AG04449 (cell line): ENCODE measurements around the gene FNDC3A.

Source experiments
- CTCF ChIA-PET: fragments of 350-600 bp; formaldehyde crosslinking; extraction: SDS; loops from one replicate; lab custom pipeline; 2021; ENCODE audit warnings: antibody characterized with exemption; lab: Yijun Ruan, JAX
- POLR2A ChIA-PET: fragments of 400-600, 350-600 bp; formaldehyde crosslinking; extraction: SDS; loops from one replicate; lab custom pipeline; 2020; ENCODE audit warnings: antibody characterized with exemption, inconsistent platforms; lab: Yijun Ruan, JAX
- DNase-seq: peaks from one replicate; pipeline ENCODE4 v3.0.0-alpha.2; 2010; ENCODE audit warnings: low read depth, low spot score
- H3K4me3 ChIP-seq: 2 replicates; pipeline ENCODE4 v1.5.1; 2011; ENCODE audit warnings: low read depth, mild to moderate bottlenecking, control low read depth, low read length
- TF ChIP-seq, protein P1 (sequence below): IDR thresholded peaks from one replicate; pipeline ENCODE4 v1.5.1; 2011; ENCODE audit warnings: mild to moderate bottlenecking, moderate library complexity, low read length, control low read depth, inconsistent platforms; ENCODE audit not compliant: insufficient read depth; ENCODE audit errors: missing control alignments

The FNDC3A gene

DNA sequence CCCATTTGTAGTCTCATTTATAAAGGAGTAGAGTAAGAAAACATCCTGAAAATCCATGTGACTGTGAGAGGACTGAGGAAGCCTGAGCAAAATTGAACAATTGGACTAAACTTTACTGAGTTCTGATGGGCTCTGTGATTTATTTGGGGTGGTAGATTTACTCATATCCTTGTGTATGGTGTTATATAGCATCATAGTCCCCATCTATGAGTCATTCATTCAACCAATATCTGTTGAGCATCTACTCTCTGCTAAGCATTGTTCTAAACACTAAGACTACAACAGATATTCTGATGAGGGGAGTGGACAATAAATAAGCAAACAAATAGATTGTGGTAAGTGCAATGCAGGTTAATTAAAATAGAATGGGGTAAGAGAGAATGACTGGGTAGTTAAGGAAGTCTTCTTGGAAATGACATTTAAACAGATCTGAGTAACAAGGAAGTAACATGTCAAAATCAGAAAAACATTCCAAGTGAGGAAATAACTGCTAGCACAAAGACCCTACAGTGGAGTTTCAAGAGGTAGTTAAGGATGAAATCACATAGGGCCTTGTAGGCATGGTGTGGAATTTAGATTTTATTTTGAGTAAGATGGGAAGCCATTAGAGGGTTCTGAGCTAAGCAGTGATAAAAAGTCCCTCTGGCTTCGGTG, 208.1 kb downstream of the FNDC3A start:
- POLR2A ChIA-PET, result no interaction called here

DNA sequence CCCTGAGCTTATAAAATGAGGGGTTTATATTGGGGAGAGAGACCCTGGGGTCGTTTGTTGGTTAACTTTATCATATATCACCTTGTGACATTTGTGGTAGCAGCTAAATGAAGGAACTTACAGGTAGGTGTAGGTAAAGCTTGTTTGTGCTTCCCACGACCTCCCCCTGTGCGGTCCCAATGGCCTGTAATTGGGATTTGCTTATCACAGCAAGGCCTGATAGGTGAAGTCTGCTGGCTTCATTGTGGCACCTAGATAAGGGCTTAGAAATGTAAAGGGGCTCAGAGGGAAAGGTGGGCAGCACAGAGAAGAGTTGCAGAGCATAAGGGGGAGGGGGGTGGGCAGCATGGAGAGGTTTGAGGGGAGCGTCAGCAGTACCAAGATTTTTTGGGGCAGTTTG, 208.9 kb downstream of the FNDC3A start:
- DNase-seq, result no peak
- ChIA-PET POLR2A (no interaction called here), CTCF (no interaction called here)
- no peak overlapping the region for H3K4me3 ChIP-seq
- TF ChIP-seq, protein P1, sequence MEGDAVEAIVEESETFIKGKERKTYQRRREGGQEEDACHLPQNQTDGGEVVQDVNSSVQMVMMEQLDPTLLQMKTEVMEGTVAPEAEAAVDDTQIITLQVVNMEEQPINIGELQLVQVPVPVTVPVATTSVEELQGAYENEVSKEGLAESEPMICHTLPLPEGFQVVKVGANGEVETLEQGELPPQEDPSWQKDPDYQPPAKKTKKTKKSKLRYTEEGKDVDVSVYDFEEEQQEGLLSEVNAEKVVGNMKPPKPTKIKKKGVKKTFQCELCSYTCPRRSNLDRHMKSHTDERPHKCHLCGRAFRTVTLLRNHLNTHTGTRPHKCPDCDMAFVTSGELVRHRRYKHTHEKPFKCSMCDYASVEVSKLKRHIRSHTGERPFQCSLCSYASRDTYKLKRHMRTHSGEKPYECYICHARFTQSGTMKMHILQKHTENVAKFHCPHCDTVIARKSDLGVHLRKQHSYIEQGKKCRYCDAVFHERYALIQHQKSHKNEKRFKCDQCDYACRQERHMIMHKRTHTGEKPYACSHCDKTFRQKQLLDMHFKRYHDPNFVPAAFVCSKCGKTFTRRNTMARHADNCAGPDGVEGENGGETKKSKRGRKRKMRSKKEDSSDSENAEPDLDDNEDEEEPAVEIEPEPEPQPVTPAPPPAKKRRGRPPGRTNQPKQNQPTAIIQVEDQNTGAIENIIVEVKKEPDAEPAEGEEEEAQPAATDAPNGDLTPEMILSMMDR, result no peak

More for the DNA sequence above, 208.1 kb downstream of the FNDC3A start:
- TF ChIP-seq, protein P1, result no peak
- no peak overlapping the region for H3K4me3 ChIP-seq
- CTCF ChIA-PET, result no interaction called here
- DNase-seq, result no peak

DNA sequence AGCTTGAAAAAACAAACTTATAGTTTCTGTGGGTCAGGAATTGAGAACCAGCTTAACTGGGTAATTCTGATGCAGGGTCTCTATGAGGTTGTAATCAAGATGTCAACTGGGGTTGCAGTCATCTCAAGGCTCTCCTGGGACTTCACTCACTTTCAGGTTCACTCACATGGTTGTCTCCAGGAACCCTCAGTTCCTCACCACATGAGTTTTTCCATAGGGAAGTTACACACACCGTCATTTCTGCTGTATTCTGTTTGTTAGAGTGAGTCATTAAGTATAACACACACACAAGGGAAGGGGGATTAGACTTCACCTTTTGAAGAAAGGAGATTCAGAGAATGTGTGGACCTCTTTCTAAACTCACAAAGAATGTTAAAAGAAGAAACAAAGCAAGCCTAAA, 209.6 kb downstream of the FNDC3A start:
- TF ChIP-seq, protein P1, result no peak
- ChIA-PET POLR2A (no interaction called here), CTCF (no interaction called here)
- no peak overlapping the region for H3K4me3 ChIP-seq
- no peak for DNase-seq

DNA sequence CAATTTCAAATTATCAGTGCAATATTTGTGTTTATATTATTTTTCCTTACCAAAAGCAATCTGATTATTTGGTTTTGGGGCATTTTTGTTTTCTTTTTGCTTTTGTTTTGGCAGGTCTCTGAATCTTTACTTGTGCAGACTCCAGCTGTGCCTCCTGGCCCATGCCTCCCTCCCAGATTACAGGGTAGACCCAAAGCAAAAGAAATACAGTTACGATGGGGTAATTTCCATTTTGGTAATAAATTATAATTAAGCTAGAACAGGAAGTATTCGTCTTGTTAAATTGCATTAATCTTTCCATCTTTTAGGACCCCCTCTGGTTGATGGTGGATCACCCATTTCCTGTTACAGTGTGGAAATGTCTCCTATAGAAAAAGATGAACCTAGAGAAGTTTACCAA, 215.2 kb downstream of the FNDC3A start:
- ChIA-PET POLR2A (no interaction called here), CTCF (interaction anchor here (0.7 kb wide), 1 partner anchor 9 kb away, joined by 3 read pairs; no protein-coding TSS in a partner anchor)
- no peak for DNase-seq
- H3K4me3 ChIP-seq, result no peak overlapping the region
- TF ChIP-seq, protein P1, result no peak

DNA sequence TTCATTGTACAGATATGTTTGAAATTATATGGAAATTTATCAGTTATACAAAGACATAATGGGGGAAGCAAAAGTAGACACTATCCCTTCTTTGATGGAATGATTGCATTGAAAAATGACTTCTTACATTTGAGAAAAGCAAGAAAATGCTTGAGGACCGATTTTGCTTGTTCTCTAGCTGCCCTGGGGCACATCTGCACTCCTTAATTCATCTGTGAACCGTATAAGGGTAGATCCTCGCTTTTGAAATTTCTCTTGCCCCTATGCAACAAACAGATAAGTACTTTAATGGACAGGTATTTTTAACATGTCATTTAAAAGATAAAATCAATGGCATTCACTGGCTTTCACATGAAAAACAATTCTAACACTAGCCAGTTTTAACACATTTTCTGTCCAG, 230.9 kb downstream of the FNDC3A start:
- TF ChIP-seq, protein P1, result no peak
- no peak overlapping the region for H3K4me3 ChIP-seq
- DNase-seq, result no peak
- ChIA-PET CTCF (interaction anchor here (0.7 to 1.5 kb wide), 3 partner anchors 13 to 230 kb away, joined by 3 read pairs; no protein-coding TSS in a partner anchor), POLR2A (no interaction called here)

DNA sequence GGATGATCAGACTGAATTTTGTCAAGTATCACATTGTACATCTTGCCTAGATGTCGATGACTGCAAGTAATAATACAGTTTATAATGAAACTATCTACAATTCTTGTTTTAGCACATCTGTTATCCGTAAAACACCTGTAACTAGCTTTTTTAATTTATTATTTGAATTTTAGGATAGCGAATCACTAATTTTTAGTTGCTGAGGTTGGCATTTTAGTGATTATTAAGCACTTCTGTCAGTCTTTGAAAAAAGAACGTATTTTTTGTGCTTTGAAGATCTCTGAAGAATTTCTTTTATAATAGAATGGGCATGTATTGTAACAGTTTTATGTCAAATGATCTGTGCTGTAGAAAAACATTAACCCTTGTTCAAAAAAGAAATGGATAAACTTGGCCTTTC, 232.9 kb downstream of the FNDC3A start:
- POLR2A ChIA-PET, result no interaction called here
- TF ChIP-seq, protein P1, result no peak
- DNase-seq, result no peak
- CTCF ChIA-PET, result interaction anchor here (0.9 kb wide), 1 partner anchor 11 kb away, joined by 4 read pairs; no protein-coding TSS in a partner anchor
- H3K4me3 ChIP-seq, result no peak overlapping the region
